HepG2 (cell line): Measurements from ENCODE around the gene MPO.

Experiments
- BCL6 ChIP-seq: IDR thresholded peaks from 2 replicates; pipeline ENCODE4 v1.6.1; 2016; ENCODE audit warnings: missing genetic modification reagents, missing compliant biosample characterization
- CENPX ChIP-seq: sonication (generic); formaldehyde crosslinking; IDR thresholded peaks from 2 replicates; pipeline ENCODE4 v1.9.0; 2021; ENCODE audit warnings: mild to moderate bottlenecking, missing genetic modification reagents, moderate library complexity
- FOXM1 ChIP-seq: sonication (generic); formaldehyde crosslinking; IDR thresholded peaks from 2 replicates; pipeline ENCODE4 v1.5.0; 2020; ENCODE audit warnings: missing genetic modification reagents
- SAFB2 ChIP-seq: sonication (generic); formaldehyde crosslinking; IDR thresholded peaks from 2 replicates; pipeline ENCODE4 v1.5.1; 2020; ENCODE audit warnings: missing genetic modification reagents, low read depth, mild to moderate bottlenecking, borderline replicate concordance
- TCF12 ChIP-seq, 2 experiments: fragments of 450-650 bp in 1 of 2; sonication (generic) in 1 of 2; formaldehyde crosslinking in 1 of 2; IDR thresholded peaks; 2 replicates each; pipeline versions ENCODE4 v1.6.1 to v1.8.0; 2017 to 2022; ENCODE audit warnings: antibody characterized with exemption in 1 of 2, mild to moderate bottlenecking in 1 of 2, missing genetic modification reagents in 1 of 2, moderate library complexity in 1 of 2
- TCF7L2 ChIP-seq: IDR thresholded peaks from 2 replicates; pipeline ENCODE4 v1.6.1; 2011; ENCODE audit warnings: mild to moderate bottlenecking, low read depth, low read length, moderate library complexity
- WIZ ChIP-seq: sonication (generic); formaldehyde crosslinking; IDR thresholded peaks from 2 replicates; pipeline ENCODE4 v1.5.1; 2020; ENCODE audit warnings: mild to moderate bottlenecking, missing genetic modification reagents
- ZBTB21 ChIP-seq: sonication (generic); formaldehyde crosslinking; IDR thresholded peaks from 2 replicates; pipeline ENCODE4 v1.4.0; 2020; ENCODE audit warnings: missing genetic modification reagents
- ZFYVE20 ChIP-seq: sonication (generic); formaldehyde crosslinking; IDR thresholded peaks from 2 replicates; pipeline ENCODE4 v1.8.0; 2023; ENCODE audit warnings: low read depth, mild to moderate bottlenecking, moderate library complexity, missing genetic modification reagents, borderline replicate concordance
- ZNF225 ChIP-seq: sonication (generic); formaldehyde crosslinking; IDR thresholded peaks from 2 replicates; pipeline ENCODE4 v1.4.0; 2020; ENCODE audit warnings: mild to moderate bottlenecking, missing genetic modification reagents
- ZNF629 ChIP-seq: sonication (generic); formaldehyde crosslinking; conservative IDR thresholded peaks from 2 replicates; pipeline ENCODE4 v1.5.0; 2020; ENCODE audit warnings: missing genetic modification reagents
- TF ChIP-seq, protein P1 (sequence below): sonication (generic); formaldehyde crosslinking; IDR thresholded peaks from 2 replicates; pipeline ENCODE4 v1.8.0; 2022; ENCODE audit warnings: missing genetic modification reagents, low read depth, mild to moderate bottlenecking, borderline replicate concordance
- TF ChIP-seq, protein P2 (sequence below): sonication (generic); formaldehyde crosslinking; IDR thresholded peaks from 2 replicates; pipeline ENCODE4 v1.5.0; 2020; ENCODE audit warnings: mild to moderate bottlenecking, missing genetic modification reagents, moderate library complexity

DNA sequence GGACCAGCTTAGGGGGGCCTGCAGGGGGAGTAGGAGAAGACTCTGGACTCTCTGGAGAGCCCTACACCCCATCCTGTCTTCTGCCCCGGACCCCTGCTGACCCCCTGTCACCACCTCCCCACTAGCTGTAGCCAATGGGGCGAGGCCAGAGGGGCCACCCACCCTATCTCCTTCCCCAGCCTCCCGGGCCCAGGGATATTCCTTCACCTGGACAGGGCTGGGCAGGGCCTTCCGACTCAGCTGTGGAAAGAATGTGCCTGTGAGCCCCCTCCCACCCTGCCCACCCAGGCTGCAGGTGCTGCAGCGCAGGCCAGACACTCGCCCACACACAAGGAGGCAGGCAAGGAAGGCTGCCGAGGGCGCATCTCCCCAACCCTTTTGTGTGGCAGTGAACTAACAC lies 24.9 kb upstream of the MPO start:
- no peak for TF ChIP-seq CENPX (CRISPR knock-in tag)
- TF ChIP-seq SAFB2 (CRISPR knock-in tag), result no peak
- TF ChIP-seq BCL6 (CRISPR knock-in tag), result no peak
- TF ChIP-seq TCF12 (IDR thresholded peaks at IDR 0.05), result no peak
- TF ChIP-seq TCF12 (CRISPR knock-in tag; IDR thresholded peaks at IDR 0.05), result no peak
- TF ChIP-seq, protein P1, sequence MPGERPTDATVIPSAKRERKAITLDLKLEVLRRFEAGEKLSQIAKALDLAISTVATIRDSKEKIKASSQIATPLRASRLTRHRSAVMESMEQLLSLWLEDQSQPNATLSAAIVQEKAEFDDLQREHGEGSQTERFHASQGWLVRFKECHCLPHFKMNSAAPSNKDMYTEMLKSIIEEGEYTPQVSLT (CRISPR knock-in tag), result no peak
- TF ChIP-seq, protein P2, sequence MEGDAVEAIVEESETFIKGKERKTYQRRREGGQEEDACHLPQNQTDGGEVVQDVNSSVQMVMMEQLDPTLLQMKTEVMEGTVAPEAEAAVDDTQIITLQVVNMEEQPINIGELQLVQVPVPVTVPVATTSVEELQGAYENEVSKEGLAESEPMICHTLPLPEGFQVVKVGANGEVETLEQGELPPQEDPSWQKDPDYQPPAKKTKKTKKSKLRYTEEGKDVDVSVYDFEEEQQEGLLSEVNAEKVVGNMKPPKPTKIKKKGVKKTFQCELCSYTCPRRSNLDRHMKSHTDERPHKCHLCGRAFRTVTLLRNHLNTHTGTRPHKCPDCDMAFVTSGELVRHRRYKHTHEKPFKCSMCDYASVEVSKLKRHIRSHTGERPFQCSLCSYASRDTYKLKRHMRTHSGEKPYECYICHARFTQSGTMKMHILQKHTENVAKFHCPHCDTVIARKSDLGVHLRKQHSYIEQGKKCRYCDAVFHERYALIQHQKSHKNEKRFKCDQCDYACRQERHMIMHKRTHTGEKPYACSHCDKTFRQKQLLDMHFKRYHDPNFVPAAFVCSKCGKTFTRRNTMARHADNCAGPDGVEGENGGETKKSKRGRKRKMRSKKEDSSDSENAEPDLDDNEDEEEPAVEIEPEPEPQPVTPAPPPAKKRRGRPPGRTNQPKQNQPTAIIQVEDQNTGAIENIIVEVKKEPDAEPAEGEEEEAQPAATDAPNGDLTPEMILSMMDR (CRISPR knock-in tag), result no peak
- TF ChIP-seq ZBTB21 (CRISPR knock-in tag), result no peak
- TF ChIP-seq ZNF225, result no peak
- no peak for TF ChIP-seq FOXM1 (CRISPR knock-in tag)
- TF ChIP-seq WIZ (CRISPR knock-in tag), result no peak
- TF ChIP-seq ZFYVE20 (CRISPR knock-in tag), result no peak
- no peak for TF ChIP-seq ZNF629 (CRISPR knock-in tag)
- no peak for TF ChIP-seq TCF7L2
